Embryonic facial prominence (tissue), 1 donor: Measurements from ENCODE around the gene PLPPR2.
"Not testable (repeated sequence)": the region's sequence is repeated elsewhere in the genome, so short reads cannot be mapped to it uniquely, and the experiment has no call there.

Experiments used
- DNase-seq: peaks from one replicate; pipeline ENCODE4 v3.0.0-alpha.2; 2016; ENCODE audit errors: extremely low spot score

Gene PLPPR2

DNA sequence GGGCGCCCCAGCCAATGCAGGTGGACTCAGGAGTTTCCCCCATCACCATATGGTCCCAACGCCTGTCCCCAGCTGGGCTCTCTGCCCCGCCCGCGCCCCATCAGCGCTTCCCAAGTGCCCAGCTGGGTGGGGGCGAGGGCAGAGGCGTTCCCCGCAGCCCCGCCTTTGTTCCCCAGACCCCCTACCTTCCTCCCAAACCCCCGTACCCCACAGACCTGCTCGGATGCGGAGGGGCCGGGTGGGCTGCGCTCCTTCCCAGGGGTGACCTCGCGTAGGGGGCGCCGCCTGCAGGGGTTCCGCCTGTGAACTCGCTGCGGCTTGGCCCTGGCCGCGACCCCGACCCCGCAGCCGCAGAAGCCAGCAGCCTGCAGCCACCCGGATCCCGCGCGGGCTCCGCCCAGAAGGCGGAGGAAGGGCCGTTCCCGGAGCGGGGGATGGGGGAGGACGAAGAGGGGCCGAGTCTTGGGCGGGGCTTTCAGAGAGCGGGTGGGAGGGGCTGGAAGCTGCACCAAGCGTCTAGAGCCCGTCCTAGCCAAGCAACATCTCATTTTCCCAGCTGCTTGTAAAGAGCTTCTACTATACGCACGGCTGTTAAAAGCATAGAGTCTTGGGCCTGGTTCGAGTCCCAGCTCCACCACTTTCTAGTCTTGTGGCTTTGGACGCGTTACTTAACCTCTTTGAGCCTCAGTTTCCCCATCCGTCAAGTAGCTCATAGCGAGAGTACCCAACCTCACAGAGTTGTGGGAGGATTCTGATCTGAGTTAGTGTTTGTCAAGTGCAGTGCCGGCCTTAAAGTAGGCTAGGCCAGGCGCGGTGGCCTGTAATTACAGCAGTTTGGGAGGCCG, 15.8 kb upstream of the PLPPR2 start, which contains the start of gene RAB3D:
RAB3D (minus strand) TSS at position 404 of the 845 bp plus-strand sequence. CDS start 2,258 bp downstream, outside the sequence.
- peak; percentile 76 for DNase-seq

GRCh38 chr19:11340099-11340467, 15.1 kb upstream of the PLPPR2 start:
- not testable (repeated sequence) for DNase-seq

DNA sequence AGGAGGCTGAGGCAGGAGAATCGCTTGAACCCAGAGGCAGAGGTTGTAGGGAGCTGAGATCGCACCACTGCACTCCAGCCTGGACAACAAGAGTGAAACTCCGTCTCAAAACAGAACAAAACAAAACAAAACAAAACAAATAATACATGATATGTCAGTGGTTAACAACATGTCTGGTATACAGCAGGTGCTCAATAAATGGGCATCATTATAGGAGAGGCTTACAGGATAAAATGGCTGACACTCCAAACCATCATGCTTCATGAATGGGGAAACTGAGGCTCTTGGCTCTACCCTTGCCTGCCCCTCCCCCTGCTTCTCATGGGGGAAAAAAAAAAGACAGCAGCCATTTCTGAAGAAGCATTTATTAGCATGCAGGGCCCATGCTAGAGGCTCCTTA, 12.8 kb upstream of the PLPPR2 start:
- no peak for DNase-seq

DNA sequence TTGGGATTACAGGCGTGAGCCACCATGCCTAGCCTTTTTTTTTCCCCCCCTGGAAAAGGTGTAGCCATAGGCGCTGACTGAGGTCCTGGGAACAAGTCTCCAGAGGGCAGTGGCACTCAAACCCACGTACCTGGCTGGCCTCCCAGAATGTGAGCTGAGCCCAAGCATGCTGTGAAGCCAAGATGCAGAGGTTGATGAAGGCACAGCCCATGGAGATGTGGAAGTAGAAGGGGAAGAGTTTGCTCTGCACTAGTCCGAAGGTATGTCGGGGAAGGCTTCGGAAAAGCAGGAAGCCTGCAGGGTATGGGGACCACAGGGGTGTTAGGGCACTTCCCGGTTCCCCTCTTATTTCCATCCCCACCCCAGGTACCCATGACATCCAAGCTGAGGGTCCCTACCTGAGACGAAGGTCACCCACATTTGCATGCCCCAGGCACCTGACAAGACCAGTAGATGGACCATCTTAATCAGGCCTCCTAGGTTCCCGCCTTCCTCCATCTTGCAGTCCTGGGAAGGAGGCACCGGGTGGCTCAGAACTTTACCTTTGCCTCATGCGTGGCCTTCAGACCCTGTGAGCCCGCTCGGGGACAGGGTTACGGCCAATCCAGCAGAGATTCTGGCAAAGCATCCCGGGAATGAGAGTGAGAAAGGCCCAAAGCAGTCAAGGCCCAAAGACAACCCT, 10.0 kb upstream of the PLPPR2 start:
- no peak for DNase-seq

GRCh38 chr19:11346104-11346940, 8.9 kb upstream of the PLPPR2 start, which contains the start of the genes CCDC159 and TMEM205:
Gene CCDC159 (plus strand): TSS chr19:11346519. CDS start chr19:11346607, 88 bp downstream.
Gene TMEM205 (minus strand): TSS chr19:11346268. CDS start chr19:11345619, 649 bp downstream.
- peak; percentile 89 for DNase-seq

- DNase-seq = no peak
Measured at GRCh38 chr19:11347546-11348039, 7.6 kb upstream of the PLPPR2 start.

GRCh38 chr19:11349171-11349570, 6.1 kb upstream of the PLPPR2 start:
- no peak for DNase-seq

DNA sequence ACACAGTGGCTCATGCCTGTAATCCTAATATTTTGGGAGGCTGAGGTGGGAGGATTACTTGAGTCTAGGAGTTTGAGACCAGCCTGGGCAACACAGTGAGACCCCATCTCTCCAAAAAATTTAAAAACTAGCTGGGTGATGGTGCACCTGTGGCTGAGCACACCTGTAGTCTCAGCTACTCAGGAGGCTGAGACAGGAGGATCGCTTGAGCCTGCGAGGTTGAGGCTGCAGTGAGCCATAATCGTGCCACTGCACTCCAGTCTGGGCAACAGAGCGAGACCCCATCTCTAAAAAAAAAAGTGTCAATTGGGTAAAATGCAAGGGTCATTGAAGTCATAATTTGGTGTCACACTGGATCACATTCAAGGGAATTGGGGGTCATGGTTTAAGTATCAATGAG, 1.1 kb upstream of the PLPPR2 start:
- DNase-seq = not testable (repeated sequence)

DNA sequence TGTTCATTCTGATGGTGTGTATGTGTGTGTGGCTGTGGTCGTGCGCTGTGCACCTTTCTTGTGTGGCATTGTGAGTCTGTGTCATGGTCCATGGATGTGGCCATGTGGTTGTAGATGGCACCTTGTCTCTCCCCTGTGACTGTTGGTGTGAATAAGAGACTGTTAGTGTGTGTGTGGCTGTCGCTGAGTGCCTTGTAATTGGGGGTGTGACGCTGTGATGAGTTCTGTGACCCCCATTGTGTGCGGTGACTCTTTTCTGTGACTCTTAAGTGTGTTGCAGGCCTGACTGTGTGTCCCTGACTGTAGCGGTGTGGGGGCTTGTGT, 804 bp downstream of the PLPPR2 start:
- no peak for DNase-seq

- DNase-seq = no peak
Measured at GRCh38 chr19:11356676-11357550, 1.7 kb downstream of the PLPPR2 start.

- no peak for DNase-seq
Measured at GRCh38 chr19:11359421-11359820, 4.2 kb downstream of the PLPPR2 start.

DNA sequence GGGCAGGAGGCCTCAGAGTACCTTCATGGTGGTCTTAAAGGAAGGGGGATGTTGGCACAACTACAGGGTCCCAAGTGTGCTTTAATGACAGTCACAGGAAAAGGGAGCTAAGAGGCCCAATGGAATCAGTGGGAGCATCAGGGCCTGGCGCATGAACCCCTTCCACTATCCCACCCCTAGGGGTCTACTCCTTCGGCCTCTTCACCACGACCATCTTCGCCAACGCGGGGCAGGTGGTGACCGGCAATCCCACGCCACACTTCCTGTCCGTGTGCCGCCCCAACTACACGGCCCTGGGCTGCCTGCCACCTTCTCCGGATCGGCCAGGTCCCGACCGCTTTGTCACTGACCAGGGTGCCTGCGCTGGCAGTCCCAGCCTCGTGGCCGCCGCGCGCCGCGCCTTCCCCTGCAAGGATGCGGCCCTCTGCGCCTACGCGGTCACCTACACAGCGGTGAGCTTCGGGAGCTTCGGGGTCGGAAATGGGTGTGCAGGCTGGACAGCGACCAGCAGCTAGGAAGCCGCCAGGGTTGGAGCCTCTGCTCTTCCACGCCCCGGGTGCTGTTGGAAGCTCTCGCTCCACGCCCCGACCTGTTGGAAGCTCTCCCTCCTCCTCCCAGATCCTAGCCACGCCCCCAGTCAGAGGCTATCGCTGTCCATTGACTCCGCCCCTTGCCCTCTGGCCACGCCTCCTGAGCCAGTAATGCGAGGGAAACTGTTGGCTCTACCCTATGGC, 6.0 kb downstream of the PLPPR2 start:
- DNase-seq = no peak

- DNase-seq = no peak
Measured at GRCh38 chr19:11361771-11362731, 6.8 kb downstream of the PLPPR2 start.

DNA sequence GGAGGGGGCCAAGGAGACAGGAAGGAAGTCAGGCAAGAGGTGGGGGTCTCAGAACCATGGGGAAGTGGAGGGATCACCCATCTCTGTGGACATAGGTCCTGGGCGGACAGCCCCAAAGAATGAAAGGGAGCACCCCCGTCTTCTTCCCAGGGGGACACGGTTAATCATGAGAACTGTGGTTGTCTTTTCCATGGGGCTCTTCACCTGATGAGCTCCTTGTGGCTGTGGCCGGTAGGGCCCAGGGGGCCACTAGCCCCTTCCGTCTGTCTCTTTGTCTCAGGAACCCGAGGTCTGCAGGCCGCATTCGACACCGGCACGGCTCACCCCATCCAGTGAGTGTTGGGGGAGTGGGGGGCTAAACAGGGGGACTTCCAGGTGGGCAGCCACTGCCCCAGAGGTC, 8.6 kb downstream of the PLPPR2 start:
- no peak for DNase-seq

DNA sequence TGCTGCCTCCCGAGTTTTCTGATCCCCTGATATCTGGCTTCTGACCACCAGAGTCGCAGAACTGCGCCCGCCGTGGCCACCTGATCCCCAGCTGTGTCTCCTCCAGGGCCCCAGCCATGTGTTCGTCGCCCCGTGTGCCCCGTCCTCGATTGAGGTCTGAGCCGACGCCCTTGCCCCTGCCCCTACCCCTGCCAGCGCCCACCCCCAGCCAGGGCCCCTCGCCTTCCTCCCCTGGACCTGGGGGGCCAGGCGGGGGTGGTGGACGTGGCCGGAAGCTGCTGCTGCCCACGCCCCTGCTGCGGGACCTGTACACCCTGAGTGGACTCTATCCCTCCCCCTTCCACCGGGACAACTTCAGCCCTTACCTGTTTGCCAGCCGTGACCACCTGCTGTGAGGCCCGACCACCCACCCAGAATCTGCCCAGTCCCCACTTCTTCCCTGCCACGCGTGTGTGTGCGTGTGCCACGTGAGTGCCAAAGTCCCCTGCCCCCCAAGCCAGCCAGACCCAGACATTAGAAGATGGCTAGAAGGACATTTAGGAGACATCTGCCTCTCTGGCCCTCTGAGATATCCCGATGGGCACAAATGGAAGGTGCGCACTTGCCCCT, 9.2 kb downstream of the PLPPR2 start:
- no peak for DNase-seq

- DNase-seq = no peak
Measured at GRCh38 chr19:11364935-11365334, 9.7 kb downstream of the PLPPR2 start.

DNA sequence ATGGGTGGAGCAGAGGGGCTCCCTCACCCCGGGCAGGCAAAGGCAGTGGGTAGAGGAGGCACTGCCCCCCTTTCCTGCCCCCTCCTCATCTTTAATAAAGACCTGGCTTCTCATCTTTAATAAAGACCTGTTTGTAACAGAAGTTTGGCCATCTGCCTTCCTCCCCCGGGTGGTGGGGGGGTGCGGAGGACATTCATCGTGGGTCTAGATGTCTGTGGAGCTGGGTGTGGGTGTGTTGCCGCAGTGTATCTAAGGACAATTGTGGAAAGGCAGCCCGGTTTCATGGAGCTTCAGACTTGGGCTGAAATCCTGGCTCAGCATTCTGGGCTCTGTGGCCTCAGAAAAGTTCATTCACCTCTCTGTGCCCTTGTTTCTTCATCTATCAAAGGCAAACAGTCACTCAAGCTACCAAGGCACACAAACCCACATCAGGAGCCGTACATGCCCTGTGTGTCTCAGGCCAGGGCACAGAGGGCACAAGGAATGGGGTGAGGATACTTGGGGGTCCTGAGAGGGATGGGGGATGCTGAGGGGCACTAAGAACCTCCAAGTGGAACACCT, 10.4 kb downstream of the PLPPR2 start:
- no peak for DNase-seq

- no peak for DNase-seq
Measured at GRCh38 chr19:11367528-11367927, 12.3 kb downstream of the PLPPR2 start.
